GM12864 (cell line): ENCODE measurements around the gene PCK2.

Source experiments
- DNase-seq: peaks from one replicate; pipeline ENCODE4 v3.0.0-alpha.2; 2011; ENCODE audit warnings: low read depth
- H3K4me3 ChIP-seq: 2 replicates; pipeline ENCODE4 v1.5.1; 2011; ENCODE audit warnings: mild to moderate bottlenecking, low read depth, low read length, control low read depth
- CTCF ChIP-seq: IDR thresholded peaks from 2 replicates; pipeline ENCODE4 v1.5.1; 2011; ENCODE audit warnings: low read depth, mild to moderate bottlenecking, moderate library complexity, low read length, control low read depth, inconsistent platforms; ENCODE audit errors: missing control alignments

The PCK2 gene

GRCh38 chr14:24114532-24115421 is 20.7 kb downstream of the PCK2 start, which contains the start of the genes DCAF11 and NRL:
Gene DCAF11, plus strand, starts transcription at chr14:24114777. Its CDS starts 818 bp downstream, at chr14:24115595.
Gene NRL, minus strand, starts transcription at chr14:24114949. Its CDS starts 32,101 bp downstream, at chr14:24082848.
- peak; percentile 100 for DNase-seq
- TF ChIP-seq CTCF = no peak
- H3K4me3 ChIP-seq = peak within 1 kb of the TSS; percentile 75

GRCh38 chr14:24115422-24116127 is 21.5 kb downstream of the PCK2 start:
- TF ChIP-seq CTCF = no peak
- H3K4me3 ChIP-seq = peak overlapping the region; percentile 75
- no peak for DNase-seq

GRCh38 chr14:24116128-24116814 is 22.2 kb downstream of the PCK2 start:
- TF ChIP-seq CTCF = no peak
- H3K4me3 ChIP-seq = peak overlapping the region; percentile 75

GRCh38 chr14:24117179-24117578 is 23.1 kb downstream of the PCK2 start:
- no peak for DNase-seq
- no peak overlapping the region for H3K4me3 ChIP-seq
- TF ChIP-seq CTCF = no peak

More at GRCh38 chr14:24116128-24116814, 22.2 kb downstream of the PCK2 start:
- DNase-seq = no peak

- no peak for DNase-seq
- no peak for TF ChIP-seq CTCF
- H3K4me3 ChIP-seq = no peak overlapping the region
Observed at GRCh38 chr14:24119691-24120090, 25.6 kb downstream of the PCK2 start.

- no peak for DNase-seq
Observed at GRCh38 chr14:24121210-24121609, 27.1 kb downstream of the PCK2 start.

More at GRCh38 chr14:24121210-24121609, 27.1 kb downstream of the PCK2 start:
- TF ChIP-seq CTCF = no peak
- no peak overlapping the region for H3K4me3 ChIP-seq
